Loucy (cell line): ENCODE measurements around the gene SLC17A9.

Source experiments
- H2AFZ ChIP-seq: fragments of 200-600 bp; sonication (generic); 2 replicates; pipeline ENCODE4 v1.6.0; 2016; ENCODE audit warnings: antibody characterized with exemption, mild to moderate bottlenecking, low read length, moderate library complexity
- H3F3A ChIP-seq: fragments of 200-600 bp; 2 replicates; pipeline ENCODE4 v1.6.0; 2016; ENCODE audit warnings: antibody characterized with exemption, low read depth, mild to moderate bottlenecking
- H3K27me3 ChIP-seq: fragments of 200-600 bp; sonication (generic); 2 replicates; pipeline ENCODE4 v1.6.1; 2014; ENCODE audit warnings: low read length, mild to moderate bottlenecking; ENCODE audit not compliant: insufficient read depth, poor library complexity, severe bottlenecking
- H3K36me3 ChIP-seq: fragments of 200-600 bp; sonication (generic); 2 replicates; pipeline ENCODE4 v1.6.1; 2016; ENCODE audit warnings: low read length; ENCODE audit not compliant: insufficient read depth
- H3K4me1 ChIP-seq: fragments of 200-600 bp; sonication (generic); 2 replicates; pipeline ENCODE4 v1.5.1; 2014; ENCODE audit warnings: low read length, mild to moderate bottlenecking; ENCODE audit not compliant: insufficient read depth, poor library complexity, severe bottlenecking
- H3K4me2 ChIP-seq: fragments of 200-600 bp; sonication (generic); 2 replicates; pipeline ENCODE4 v1.6.0; 2014; ENCODE audit warnings: antibody characterized with exemption, low read length, low read depth, mild to moderate bottlenecking; ENCODE audit not compliant: poor library complexity, severe bottlenecking
- H3K4me3 ChIP-seq: fragments of 200-600 bp; sonication (generic); 2 replicates; pipeline ENCODE4 v1.5.1; 2014; ENCODE audit warnings: low read length, mild to moderate bottlenecking, mixed read lengths; ENCODE audit not compliant: poor library complexity, severe bottlenecking
- H3K79me2 ChIP-seq: fragments of 200-600 bp; sonication (generic); 2 replicates; pipeline ENCODE4 v1.6.1; 2014; ENCODE audit warnings: low read length; ENCODE audit not compliant: insufficient read depth
- H3K9ac ChIP-seq: fragments of 200-600 bp; sonication (generic); 2 replicates; pipeline ENCODE4 v1.6.0; 2014; ENCODE audit warnings: mild to moderate bottlenecking, low read depth, low read length, moderate library complexity; ENCODE audit not compliant: poor library complexity, severe bottlenecking
- H3K9me2 ChIP-seq: fragments of 200-600 bp; sonication (generic); replicated peaks from 2 replicates; pipeline ENCODE4 v1.6.1; 2016; ENCODE audit warnings: low read depth, low read length, mixed read lengths
- H3K9me3 ChIP-seq: fragments of 200-600 bp; sonication (generic); 2 replicates; pipeline ENCODE4 v1.6.1; 2014; ENCODE audit warnings: mild to moderate bottlenecking, antibody characterized with exemption, low read length, low read depth; ENCODE audit not compliant: insufficient read depth
- H4K20me1 ChIP-seq: fragments of 200-600 bp; sonication (generic); 2 replicates; pipeline ENCODE4 v1.6.0; 2014; ENCODE audit warnings: antibody characterized with exemption, low read length, mild to moderate bottlenecking; ENCODE audit not compliant: insufficient read depth, poor library complexity, severe bottlenecking
- EZH2phosphoT487 ChIP-seq: fragments of 200-600 bp; IDR thresholded peaks from 2 replicates; pipeline ENCODE4 v1.6.1; 2018; ENCODE audit warnings: antibody characterized with exemption, mild to moderate bottlenecking, moderate library complexity, borderline replicate concordance
- TF ChIP-seq, protein P1 (sequence below): fragments of 200-600 bp; sonication (generic); conservative IDR thresholded peaks from 2 replicates; pipeline ENCODE4 v1.5.1; 2014; ENCODE audit warnings: mild to moderate bottlenecking, antibody characterized with exemption, low read length

SLC17A9 gene

DNA sequence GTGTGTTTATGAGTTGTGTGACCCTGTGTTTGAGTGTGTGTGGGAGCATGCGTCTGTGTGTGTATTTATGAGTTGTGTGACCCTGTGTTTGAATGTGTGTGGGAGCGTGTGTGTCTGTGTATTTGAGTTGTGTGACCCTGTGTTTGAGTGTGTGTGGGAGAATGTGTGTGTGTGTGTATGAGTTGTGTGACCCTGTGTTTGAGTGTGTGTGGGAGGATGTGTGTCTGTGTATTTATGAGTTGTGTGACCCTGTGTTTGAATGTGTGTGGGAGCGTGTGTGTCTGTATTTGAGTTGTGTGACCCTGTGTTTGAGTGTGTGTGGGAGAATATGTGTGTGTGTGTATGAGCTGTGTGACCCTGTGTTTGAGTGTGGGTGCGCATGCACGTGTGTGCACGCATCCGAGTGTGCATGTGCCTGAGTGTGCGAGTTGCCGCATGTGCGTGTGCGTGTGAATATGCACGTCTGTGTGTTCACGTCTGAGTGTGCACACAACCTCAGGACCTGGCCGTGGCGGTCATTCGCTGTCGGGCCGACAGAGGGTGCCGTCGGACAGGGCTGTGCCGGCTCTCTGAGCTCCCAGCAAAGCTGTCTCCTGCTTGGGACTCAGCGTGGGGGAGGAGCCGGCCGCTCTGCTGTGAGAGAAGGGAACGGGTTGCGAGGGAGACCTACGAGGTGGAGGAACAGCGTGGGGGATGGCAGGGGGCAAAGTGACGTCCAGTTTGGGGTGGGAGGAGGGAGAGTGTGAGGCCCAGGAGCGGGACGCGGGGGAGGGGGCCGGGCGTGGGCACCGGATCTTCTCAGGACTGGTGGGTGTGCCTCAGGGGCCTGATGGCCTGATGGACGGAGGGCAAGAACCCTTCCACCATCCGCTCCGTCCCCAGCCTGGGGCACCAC, 19.7 kb downstream of the SLC17A9 start:
- Histone ChIP-seq H3K27me3 (no peaks in the 10 kb centered on the region), H3K4me3 (no peak overlapping the region), H4K20me1 (no peaks in the 10 kb centered on the region)

DNA sequence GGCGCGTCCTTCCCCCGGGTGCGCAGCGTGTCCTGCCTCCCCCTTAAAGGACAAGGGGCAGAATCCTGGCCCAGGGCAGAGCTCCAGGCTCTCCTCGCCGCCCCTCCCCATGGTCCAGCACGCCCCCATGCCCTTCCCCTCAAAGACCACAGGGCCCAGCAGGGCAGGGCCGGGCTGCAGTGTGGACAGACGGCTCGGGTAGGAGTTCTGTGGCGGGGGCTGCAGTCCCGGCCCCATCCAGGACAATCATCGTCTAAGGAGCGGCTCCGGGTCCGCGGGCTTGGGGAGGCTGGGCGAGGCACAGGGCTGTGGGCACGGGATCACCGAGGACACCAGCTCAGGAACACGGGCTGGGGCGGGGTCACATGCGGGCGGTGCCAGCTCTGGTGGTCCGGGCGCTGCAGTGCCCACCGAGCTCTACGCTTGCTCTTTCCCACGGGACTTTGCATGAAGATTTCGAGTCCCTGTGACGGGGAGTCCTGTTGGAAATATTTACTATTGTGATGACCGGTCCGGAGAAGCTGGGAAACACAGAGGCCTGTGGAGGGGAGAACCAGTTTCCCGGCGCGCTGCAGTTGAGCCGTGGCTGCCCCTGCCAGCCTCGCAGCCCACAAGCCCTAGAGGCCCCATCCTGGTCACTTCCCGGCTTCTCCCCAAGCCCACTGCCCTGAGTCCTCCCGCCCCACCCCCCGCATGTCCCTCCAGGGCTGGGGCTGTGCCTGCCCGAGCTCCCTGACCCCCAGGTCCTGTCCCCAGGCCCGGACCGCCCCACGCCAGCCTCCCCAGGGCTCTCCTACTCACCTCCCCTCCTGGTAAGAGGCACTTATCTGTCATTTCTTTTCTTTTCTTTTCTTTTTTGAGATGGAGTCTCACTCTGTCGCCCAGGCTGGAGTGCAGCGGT, 20.6 kb downstream of the SLC17A9 start:
- no peaks in the 10 kb centered on the region for H3K36me3 ChIP-seq
- H3K4me3 ChIP-seq, result no peak overlapping the region
- TF ChIP-seq, protein P1, sequence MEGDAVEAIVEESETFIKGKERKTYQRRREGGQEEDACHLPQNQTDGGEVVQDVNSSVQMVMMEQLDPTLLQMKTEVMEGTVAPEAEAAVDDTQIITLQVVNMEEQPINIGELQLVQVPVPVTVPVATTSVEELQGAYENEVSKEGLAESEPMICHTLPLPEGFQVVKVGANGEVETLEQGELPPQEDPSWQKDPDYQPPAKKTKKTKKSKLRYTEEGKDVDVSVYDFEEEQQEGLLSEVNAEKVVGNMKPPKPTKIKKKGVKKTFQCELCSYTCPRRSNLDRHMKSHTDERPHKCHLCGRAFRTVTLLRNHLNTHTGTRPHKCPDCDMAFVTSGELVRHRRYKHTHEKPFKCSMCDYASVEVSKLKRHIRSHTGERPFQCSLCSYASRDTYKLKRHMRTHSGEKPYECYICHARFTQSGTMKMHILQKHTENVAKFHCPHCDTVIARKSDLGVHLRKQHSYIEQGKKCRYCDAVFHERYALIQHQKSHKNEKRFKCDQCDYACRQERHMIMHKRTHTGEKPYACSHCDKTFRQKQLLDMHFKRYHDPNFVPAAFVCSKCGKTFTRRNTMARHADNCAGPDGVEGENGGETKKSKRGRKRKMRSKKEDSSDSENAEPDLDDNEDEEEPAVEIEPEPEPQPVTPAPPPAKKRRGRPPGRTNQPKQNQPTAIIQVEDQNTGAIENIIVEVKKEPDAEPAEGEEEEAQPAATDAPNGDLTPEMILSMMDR, result no peak
- no peak for TF ChIP-seq EZH2phosphoT487
- H3F3A ChIP-seq, result no peaks in the 10 kb centered on the region
- H3K9me2 ChIP-seq, result no peaks in the 10 kb centered on the region
- H3K27me3 ChIP-seq, result no peaks in the 10 kb centered on the region
- no peaks in the 10 kb centered on the region for H3K9me3 ChIP-seq
- H3K4me1 ChIP-seq, result peaks cover 11% of the 10 kb centered on the region
- no peaks in the 10 kb centered on the region for H4K20me1 ChIP-seq
- H2AFZ ChIP-seq, result no peak overlapping the region
- no peak overlapping the region for H3K9ac ChIP-seq
- peak overlapping the region; percentile 41 for H3K4me2 ChIP-seq
- no peaks in the 10 kb centered on the region for H3K79me2 ChIP-seq

More for the DNA sequence above, 19.7 kb downstream of the SLC17A9 start:
- Histone ChIP-seq H3K9me2 (no peaks in the 10 kb centered on the region), H3K4me2 (peak overlapping the region; percentile 41), H3K4me1 (peaks cover 6% of the 10 kb centered on the region), H3K9ac (no peak overlapping the region), H3F3A (no peaks in the 10 kb centered on the region), H2AFZ (no peak overlapping the region; the same call in 1 of the 2 replicates), H3K36me3 (no peaks in the 10 kb centered on the region), H3K9me3 (no peaks in the 10 kb centered on the region), H3K79me2 (no peaks in the 10 kb centered on the region)
- no peak for TF ChIP-seq EZH2phosphoT487
- TF ChIP-seq, protein P1, result peak; percentile 91

DNA sequence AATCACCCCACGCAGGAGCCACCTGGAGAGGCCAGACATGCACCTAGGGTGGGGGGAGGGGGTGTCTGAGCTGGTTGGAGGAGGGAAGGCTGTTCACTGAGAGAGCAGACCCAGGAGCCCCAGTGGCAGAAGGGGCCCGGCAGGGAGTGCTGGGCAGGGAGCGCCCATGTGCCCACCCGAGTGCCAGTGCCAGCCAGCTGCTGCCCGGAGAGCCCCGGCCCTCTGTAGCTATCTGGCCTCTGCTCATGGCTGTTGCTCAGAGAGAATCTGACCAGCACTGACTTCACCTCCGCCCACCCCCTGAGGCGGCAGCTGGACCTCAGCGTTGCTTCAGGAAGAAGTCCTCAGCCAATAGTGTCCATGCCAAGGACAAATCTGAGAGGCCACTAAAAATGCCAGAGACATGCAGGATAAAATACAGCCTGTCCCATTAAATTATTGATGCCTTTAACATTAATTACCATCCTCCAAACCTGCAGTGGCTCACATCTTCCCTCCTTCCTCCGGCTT, 22.8 kb downstream of the SLC17A9 start:
- TF ChIP-seq, protein P1, result no peak
- TF ChIP-seq EZH2phosphoT487, result no peak
- Histone ChIP-seq H3K4me2 (no peak overlapping the region), H3K9me3 (no peaks in the 10 kb centered on the region), H3K36me3 (no peaks in the 10 kb centered on the region), H3K4me1 (peaks cover 33% of the 10 kb centered on the region), H4K20me1 (no peaks in the 10 kb centered on the region), H3K9me2 (no peaks in the 10 kb centered on the region), H2AFZ (no peak overlapping the region), H3K4me3 (no peak overlapping the region), H3F3A (no peaks in the 10 kb centered on the region), H3K79me2 (no peaks in the 10 kb centered on the region), H3K27me3 (no peaks in the 10 kb centered on the region), H3K9ac (no peak overlapping the region)
